Stomach (tissue), 9 donors: ENCODE measurements around the gene KANSL2. TPM values are rescaled to one million over a fixed set of nuclear protein-coding genes. Genes with fewer than 3 reads are reported as not detected.

Experiments used
- DNase-seq, 2 donors: peaks; one replicate each; pipeline versions ENCODE4 v3.0.0 to v3.0.0-alpha.2; 2013 to 2019
- H3K27ac ChIP-seq, 5 donors: fragments of 200-600 bp in 4 of 5; sonication (generic) in 4 of 5; one replicate each; pipeline ENCODE4 v1.5.1; 2013 to 2019; ENCODE audit warnings: mild to moderate bottlenecking in 1 of 5, moderate library complexity in 1 of 5
- H3K27me3 ChIP-seq, 3 donors: fragments of 200-600 bp; sonication (generic); one replicate each; pipeline ENCODE4 v1.5.1; 2017 to 2019; ENCODE audit warnings: mixed run types in 1 of 3
- H3K36me3 ChIP-seq, 4 donors: fragments of 200-600 bp; sonication (generic); 1 replicate in 3 of 4; 2 replicates in 1 of 4; pipeline ENCODE4 v1.5.1; 2016 to 2019
- H3K4me1 ChIP-seq, 4 donors: fragments of 200-600 bp; sonication (generic); one replicate each; pipeline ENCODE4 v1.5.1; 2016 to 2019
- H3K4me3 ChIP-seq, 4 donors: fragments of 200-600 bp; sonication (generic) in 3 of 4; one replicate each; pipeline ENCODE4 v1.5.1; 2016 to 2019; ENCODE audit warnings: mild to moderate bottlenecking in 1 of 4
- H3K9me3 ChIP-seq, 4 donors: fragments of 200-600 bp; sonication (generic); one replicate each; pipeline ENCODE4 v1.5.1; 2016 to 2019
- CTCF ChIP-seq, 7 experiments: fragments of 450-650 bp in 4 of 7; fragments of 200-600 bp in 3 of 7; sonication (generic) in 3 of 7; IDR thresholded peaks; one replicate each; pipeline ENCODE4 v1.5.1; 2016 to 2019; ENCODE audit warnings: antibody characterized with exemption in 7 of 7, control low read depth in 2 of 7, mild to moderate bottlenecking in 1 of 7
- EP300 ChIP-seq: sonication (generic); formaldehyde crosslinking; IDR thresholded peaks from one replicate; pipeline ENCODE4 v1.6.1; 2017; ENCODE audit warnings: antibody characterized with exemption
- POLR2A ChIP-seq, 4 donors: fragments of 450-650 bp; IDR thresholded peaks; one replicate each; pipeline ENCODE4 v1.6.1; 2016; ENCODE audit warnings: antibody characterized with exemption in 4 of 4, control low read depth in 2 of 4, mild to moderate bottlenecking in 1 of 4, moderate library complexity in 1 of 4
- POLR2AphosphoS5 ChIP-seq, 3 donors: sonication (generic); formaldehyde crosslinking; IDR thresholded peaks; one replicate each; pipeline ENCODE4 v1.6.1; 2016; ENCODE audit warnings: antibody characterized with exemption in 3 of 3
- WGBS, 5 donors: extraction: QIAGEN DNeasy Blood & Tissue Kit in 3 of 5; methylation state at CpG; one replicate each; pipeline versions ENCODE4 v1.1.5 to v1.1.7; 2013 to 2018; 5-methylcytosine and 5-hydroxymethylcytosine counted together
- intact Hi-C: fragments of 100-400 bp; cut with DNase I; formaldehyde crosslinking; loops from one replicate; pipeline ENCODE4 v1.15.1; 2023; ENCODE audit warnings: low total_unique reads
- polyA plus RNA-seq, 3 donors: library from polyadenylated mRNA; stranded (reverse); fragments of 200-250 nt; gene quantifications; one replicate each; pipeline ENCODE4 v1.2.3, GENCODE V29; 2013
- small RNA-seq, 4 donors: library from RNA; depleted of rRNA; stranded (forward); fragments of <200 nt; gene quantifications; one replicate each; pipeline ENCODE3, GENCODE V24; 2016
- total RNA-seq, 5 donors: library from RNA; depleted of rRNA; stranded (reverse); fragments of >200 nt; gene quantifications; one replicate each; pipeline versions ENCODE4 v1.1.0 to v1.2.3, GENCODE V29; 2014 to 2016
- donor health status: healthy with polysubstance abuse.
- donor health status: Bipolar disorder and iron deficiency.
- donor health status: healthy.

KANSL2 gene
- total and polyA plus RNA-seq, 8 donors, result 16.2 to 66.0 (median 29.9) TPM

GRCh38 chr12:48615681-48616080, 66.4 kb downstream of the KANSL2 start:
- TF ChIP-seq CTCF (IDR thresholded peaks at IDR 0.05) (no peak), EP300 (no peak), POLR2A (IDR thresholded peaks at IDR 0.05) (no peak), POLR2AphosphoS5 (IDR thresholded peaks at IDR 0.05) (no peak)
- Histone ChIP-seq H3K4me3 (no peak overlapping the region), H3K36me3 (no peaks in the 10 kb centered on the region), H3K9me3 (peaks cover 0 to 33% (median 24%) of the 10 kb centered on the region in 4 donors), H3K4me1 (no peaks in the 10 kb centered on the region), H3K27ac (no peak overlapping the region), H3K27me3 (peaks cover 0 to 18% (median 0%) of the 10 kb centered on the region in 3 donors)
- no peak for DNase-seq
- intact Hi-C loops, result no loop called here
- 72 to 80% (median 74%) methylated on average over 4 of the region's 4 CpGs for WGBS, 5 donors

- intact Hi-C loops, result no loop called here
- H3K27ac ChIP-seq, result no peak overlapping the region
- WGBS, 5 donors, result 59 to 82% (median 68%) methylated on average over 1 of the region's 1 CpG
- H3K27me3 ChIP-seq, result peaks cover 0 to 12% (median 0%) of the 10 kb centered on the region in 3 donors
- no peak for DNase-seq
- H3K36me3 ChIP-seq, result no peaks in the 10 kb centered on the region
- H3K4me1 ChIP-seq, result no peaks in the 10 kb centered on the region
- H3K4me3 ChIP-seq, result no peak overlapping the region
- H3K9me3 ChIP-seq, result peaks cover 0 to 49% (median 34%) of the 10 kb centered on the region in 4 donors
- TF ChIP-seq EP300, result no peak
Measured at GRCh38 chr12:48613321-48613720, 68.7 kb downstream of the KANSL2 start.

Small RNAs within 50 kb of the gene (small RNA-seq; reads per million reads assigned to genes)
- gene MIR1291, result 0 reads per million in 4 donors
- 1.7 to 2.3 (median 1.9) reads per million in 4 donors for gene SNORA2A
- 3.1 to 8.5 (median 4.3) reads per million in 4 donors for gene SNORA2B
- 0 to 0.75 (median 0.36) reads per million in 4 donors for gene SNORA2C

Other genes with a start within 250 kb of the KANSL2 start
- under 1 TPM in 1 of 5 donors, not detected in 4; 0.92 TPM for gene ANP32D, start 209.7 kb downstream of the KANSL2 start, total RNA-seq
- not detected for gene ANP32D, start 209.7 kb downstream of the KANSL2 start, polyA plus RNA-seq
- gene C12orf54, start 199.7 kb downstream of the KANSL2 start, total RNA-seq, result 1 to 10 TPM in 1 of 5 donors, not detected in 4; 1.7 TPM
- 10 to 100 TPM in 1 of 3 donors, not detected in 2; 10.4 TPM for gene C12orf54, start 199.7 kb downstream of the KANSL2 start, polyA plus RNA-seq
- not detected for gene OR8S1, start 156.6 kb downstream of the KANSL2 start, total RNA-seq
- not detected for gene OR8S1, start 156.6 kb downstream of the KANSL2 start, polyA plus RNA-seq
- gene LALBA, start 112.2 kb downstream of the KANSL2 start, total RNA-seq, result not detected
- not detected for gene LALBA, start 112.2 kb downstream of the KANSL2 start, polyA plus RNA-seq
- 10 to 100 TPM in 4 of 5 donors, 1 to 10 TPM in 1; 3.2 to 54.0 (median 44.6) TPM for gene CCNT1, start 34.5 kb upstream of the KANSL2 start, total RNA-seq
- 1 to 10 TPM; 2.7 to 4.4 (median 3.7) TPM for gene CCNT1, start 34.5 kb upstream of the KANSL2 start, polyA plus RNA-seq
- gene ADCY6, start 106.9 kb upstream of the KANSL2 start, total RNA-seq, result 100 to 1,000 TPM in 2 of 5 donors, 10 to 100 TPM in 3; 32.1 to 432 (median 58.8) TPM
- gene ADCY6, start 106.9 kb upstream of the KANSL2 start, polyA plus RNA-seq, result 10 to 100 TPM in 2 of 3 donors, 1 to 10 TPM in 1; 5.8 to 18.3 (median 16.6) TPM
- 100 to 1,000 TPM in 1 of 5 donors, 10 to 100 TPM in 1, 1 to 10 TPM in 2, under 1 TPM in 1; under 0.01 to 140 (median 9.9) TPM for gene CACNB3, start 136.3 kb upstream of the KANSL2 start, total RNA-seq
- gene CACNB3, start 136.3 kb upstream of the KANSL2 start, polyA plus RNA-seq, result 10 to 100 TPM; 11.8 to 18.4 (median 13.5) TPM
- 10 to 100 TPM; 31.3 to 88.1 (median 82.2) TPM for gene DDX23, start 169.9 kb upstream of the KANSL2 start, total RNA-seq
- gene DDX23, start 169.9 kb upstream of the KANSL2 start, polyA plus RNA-seq, result 10 to 100 TPM; 30.3 to 41.7 (median 34.2) TPM
- gene RND1, start 183.6 kb upstream of the KANSL2 start, total RNA-seq, result 10 to 100 TPM in 1 of 5 donors, 1 to 10 TPM in 3, not detected in 1; 3.5 to 21.0 (median 5.0) TPM
- 10 to 100 TPM; 12.2 to 20.5 (median 20.5) TPM for gene RND1, start 183.6 kb upstream of the KANSL2 start, polyA plus RNA-seq
- gene FKBP11, start 243.3 kb upstream of the KANSL2 start, total RNA-seq, result 10 to 100 TPM in 3 of 5 donors, 1 to 10 TPM in 2; 7.6 to 53.6 (median 16.0) TPM
- 10 to 100 TPM; 32.7 to 63.6 (median 47.7) TPM for gene FKBP11, start 243.3 kb upstream of the KANSL2 start, polyA plus RNA-seq